Endothelial cell of umbilical vein (primary cell): ENCODE results near the gene VEGFC.

ENCODE experiments used
- EZH2 ChIP-seq: IDR thresholded peaks from 2 replicates; pipeline ENCODE4 v1.6.1; 2012; ENCODE audit warnings: borderline replicate concordance, low read depth, mild to moderate bottlenecking, moderate library complexity, low read length, inconsistent platforms; ENCODE audit not compliant: severe bottlenecking
- FOS ChIP-seq: IDR thresholded peaks from 2 replicates; pipeline ENCODE4 v1.6.1; 2011; ENCODE audit warnings: mild to moderate bottlenecking, low read length, moderate library complexity, borderline replicate concordance; ENCODE audit not compliant: insufficient read depth
- JUN ChIP-seq: IDR thresholded peaks from 2 replicates; pipeline ENCODE4 v1.6.1; 2011; ENCODE audit warnings: borderline replicate concordance, low read depth; ENCODE audit not compliant: insufficient read length, insufficient read depth
- MYC ChIP-seq: IDR thresholded peaks from one replicate; pipeline ENCODE4 v1.6.1; 2011; ENCODE audit warnings: mild to moderate bottlenecking, low read depth, low read length
- POLR2A ChIP-seq: IDR thresholded peaks from 2 replicates; pipeline ENCODE4 v1.6.1; 2012; ENCODE audit warnings: low read depth, mild to moderate bottlenecking, control low read depth, low read length
- POLR2AphosphoS5 ChIP-seq: IDR thresholded peaks from 2 replicates; pipeline ENCODE4 v1.6.1; 2012; ENCODE audit warnings: low read depth, mild to moderate bottlenecking, control low read depth, low read length, moderate library complexity; ENCODE audit not compliant: insufficient read depth
- TF ChIP-seq, protein P1 (sequence below), 2 donors: IDR thresholded peaks; 1 replicate in 1 of 2; 2 replicates in 1 of 2; pipeline ENCODE4 v1.5.1; 2011; ENCODE audit warnings: low read length in 2 of 2, mild to moderate bottlenecking in 2 of 2, moderate library complexity in 2 of 2, control low read depth in 1 of 2, inconsistent platforms in 1 of 2, low read depth in 1 of 2; ENCODE audit not compliant: insufficient read depth in 1 of 2; ENCODE audit errors: extremely low read depth in 1 of 2
- TF ChIP-seq, protein P2 (sequence below): IDR thresholded peaks from 2 replicates; pipeline ENCODE4 v1.6.1; 2011; ENCODE audit not compliant: insufficient read depth, insufficient read length

DNA sequence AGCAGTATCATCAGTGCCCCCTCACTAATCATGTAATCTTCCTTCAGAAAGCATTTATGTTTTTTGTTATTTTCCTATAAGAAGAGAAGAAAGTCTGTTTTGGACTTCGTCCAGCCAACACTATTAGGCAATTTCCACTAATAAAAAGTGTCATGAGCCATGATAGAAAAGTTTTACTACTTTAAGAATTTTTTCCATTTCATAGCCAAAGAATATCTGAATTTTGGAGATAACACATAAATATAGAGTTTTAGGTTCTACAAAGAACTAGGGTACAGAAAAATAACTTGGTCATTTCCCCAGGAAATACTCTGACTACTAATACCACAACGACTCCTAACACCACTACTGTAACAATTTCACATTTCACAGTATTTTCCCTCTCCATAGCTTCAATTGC lies 41.8 kb upstream of the VEGFC start:
- TF ChIP-seq POLR2A (no peak), FOS (peak; percentile 37), POLR2AphosphoS5 (no peak), EZH2 (no peak), JUN (no peak), MYC (no peak)
- TF ChIP-seq, protein P1, sequence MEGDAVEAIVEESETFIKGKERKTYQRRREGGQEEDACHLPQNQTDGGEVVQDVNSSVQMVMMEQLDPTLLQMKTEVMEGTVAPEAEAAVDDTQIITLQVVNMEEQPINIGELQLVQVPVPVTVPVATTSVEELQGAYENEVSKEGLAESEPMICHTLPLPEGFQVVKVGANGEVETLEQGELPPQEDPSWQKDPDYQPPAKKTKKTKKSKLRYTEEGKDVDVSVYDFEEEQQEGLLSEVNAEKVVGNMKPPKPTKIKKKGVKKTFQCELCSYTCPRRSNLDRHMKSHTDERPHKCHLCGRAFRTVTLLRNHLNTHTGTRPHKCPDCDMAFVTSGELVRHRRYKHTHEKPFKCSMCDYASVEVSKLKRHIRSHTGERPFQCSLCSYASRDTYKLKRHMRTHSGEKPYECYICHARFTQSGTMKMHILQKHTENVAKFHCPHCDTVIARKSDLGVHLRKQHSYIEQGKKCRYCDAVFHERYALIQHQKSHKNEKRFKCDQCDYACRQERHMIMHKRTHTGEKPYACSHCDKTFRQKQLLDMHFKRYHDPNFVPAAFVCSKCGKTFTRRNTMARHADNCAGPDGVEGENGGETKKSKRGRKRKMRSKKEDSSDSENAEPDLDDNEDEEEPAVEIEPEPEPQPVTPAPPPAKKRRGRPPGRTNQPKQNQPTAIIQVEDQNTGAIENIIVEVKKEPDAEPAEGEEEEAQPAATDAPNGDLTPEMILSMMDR (IDR thresholded peaks at IDR 0.05; ENCODE audit: extremely low read depth in 1 of 2, insufficient read depth in 1 of 2, low read depth in 1 of 2, low read length in 2 of 2), result no peak
- TF ChIP-seq, protein P2, sequence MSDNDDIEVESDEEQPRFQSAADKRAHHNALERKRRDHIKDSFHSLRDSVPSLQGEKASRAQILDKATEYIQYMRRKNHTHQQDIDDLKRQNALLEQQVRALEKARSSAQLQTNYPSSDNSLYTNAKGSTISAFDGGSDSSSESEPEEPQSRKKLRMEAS, result no peak
